Activated CD8-positive, alpha-beta T cell treated with anti-CD3 and anti-CD28 coated beads for 36 hours (primary cell): ENCODE measurements around the gene GOLGA6A. TPM values are rescaled to one million over a fixed set of nuclear protein-coding genes. Genes with fewer than 3 reads are reported as not detected.

Experiments
- ATAC-seq: fragments of 200-7000 bp; cut with Tn5 transposase; one replicate; pipeline ENCODE4 v1.10.0; 2021; ENCODE audit warnings: mild to moderate bottlenecking, moderate library complexity
- CTCF ChIA-PET: fragments of 350-600 bp; sonication (Branson Sonifier 250); formaldehyde crosslinking; loops from one replicate; lab custom pipeline; 2021; ENCODE audit warnings: antibody characterized with exemption; lab: Charles Lee
- POLR2A ChIA-PET: fragments of 350-600 bp; sonication (Branson Sonifier 250); formaldehyde crosslinking; loops from one replicate; lab custom pipeline; 2021; ENCODE audit warnings: antibody characterized with exemption; lab: Charles Lee
- DNase-seq: peaks from one replicate; pipeline ENCODE4 v3.0.0-alpha.2; 2020
- H3K27ac Mint-ChIP-seq: one replicate; pipeline ENCODE4 v1.8.0; 2021; ENCODE audit warnings: mild to moderate bottlenecking, mixed read lengths
- H3K27me3 Mint-ChIP-seq: one replicate; pipeline ENCODE4 v1.8.0; 2021; ENCODE audit warnings: mixed read lengths
- H3K36me3 Mint-ChIP-seq: one replicate; pipeline ENCODE4 v1.8.0; 2021; ENCODE audit warnings: low read depth, mixed read lengths
- H3K4me1 Mint-ChIP-seq: one replicate; pipeline ENCODE4 v1.8.0; 2021; ENCODE audit warnings: low read depth, mixed read lengths
- H3K4me3 Mint-ChIP-seq: one replicate; pipeline ENCODE4 v1.8.0; 2021; ENCODE audit warnings: mild to moderate bottlenecking, moderate library complexity, mixed read lengths
- H3K9me3 Mint-ChIP-seq: one replicate; pipeline ENCODE4 v1.8.0; 2021; ENCODE audit warnings: mixed read lengths
- intact Hi-C: fragments of 100-400 bp; cut with micrococcal nuclease; formaldehyde crosslinking; loops from one replicate; pipeline ENCODE4 v1.10.0; 2022
- total RNA-seq, 2 experiments: library from RNA; stranded (reverse); gene quantifications; one replicate each; pipeline ENCODE4 v1.2.3, GENCODE V29; 2021
- TF ChIP-seq, protein P1 (sequence below): fragments of 200-600 bp; IDR thresholded peaks from one replicate; pipeline ENCODE4 v1.8.0; 2022; ENCODE audit warnings: antibody characterized with exemption, mild to moderate bottlenecking

The GOLGA6A gene
- total RNA-seq, 2 experiments from 2014 or later, result not detected

DNA sequence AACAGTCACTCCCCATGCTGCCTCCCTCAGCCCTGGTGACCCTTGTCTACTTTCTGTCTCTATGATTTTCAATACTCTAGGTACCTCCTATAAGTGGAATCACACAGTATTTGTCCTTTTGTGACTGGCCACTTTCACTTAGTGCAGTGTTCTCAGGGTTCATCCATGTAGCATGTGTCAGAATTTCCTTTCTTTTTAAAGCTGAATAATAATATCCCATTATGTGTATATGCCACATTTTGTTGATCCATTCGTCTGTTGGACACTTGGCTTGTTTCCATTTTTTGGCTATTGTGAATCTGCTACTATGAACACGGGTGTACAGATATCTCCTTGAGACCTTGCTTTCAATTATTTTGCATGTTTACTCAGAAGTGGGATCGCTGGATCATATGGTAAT is 53.7 kb downstream of the GOLGA6A start:
- peaks cover 9% of the 10 kb centered on the region for H3K36me3 Mint-ChIP-seq
- H3K4me3 Mint-ChIP-seq, result no peak overlapping the region
- DNase-seq (no peak), ATAC-seq (no peak)
- TF ChIP-seq, protein P1, sequence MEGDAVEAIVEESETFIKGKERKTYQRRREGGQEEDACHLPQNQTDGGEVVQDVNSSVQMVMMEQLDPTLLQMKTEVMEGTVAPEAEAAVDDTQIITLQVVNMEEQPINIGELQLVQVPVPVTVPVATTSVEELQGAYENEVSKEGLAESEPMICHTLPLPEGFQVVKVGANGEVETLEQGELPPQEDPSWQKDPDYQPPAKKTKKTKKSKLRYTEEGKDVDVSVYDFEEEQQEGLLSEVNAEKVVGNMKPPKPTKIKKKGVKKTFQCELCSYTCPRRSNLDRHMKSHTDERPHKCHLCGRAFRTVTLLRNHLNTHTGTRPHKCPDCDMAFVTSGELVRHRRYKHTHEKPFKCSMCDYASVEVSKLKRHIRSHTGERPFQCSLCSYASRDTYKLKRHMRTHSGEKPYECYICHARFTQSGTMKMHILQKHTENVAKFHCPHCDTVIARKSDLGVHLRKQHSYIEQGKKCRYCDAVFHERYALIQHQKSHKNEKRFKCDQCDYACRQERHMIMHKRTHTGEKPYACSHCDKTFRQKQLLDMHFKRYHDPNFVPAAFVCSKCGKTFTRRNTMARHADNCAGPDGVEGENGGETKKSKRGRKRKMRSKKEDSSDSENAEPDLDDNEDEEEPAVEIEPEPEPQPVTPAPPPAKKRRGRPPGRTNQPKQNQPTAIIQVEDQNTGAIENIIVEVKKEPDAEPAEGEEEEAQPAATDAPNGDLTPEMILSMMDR, result no peak
- no peaks in the 10 kb centered on the region for H3K9me3 Mint-ChIP-seq
- ChIA-PET CTCF (interaction anchor here (1.0 kb wide), 1 partner anchor 20 kb away, joined by 4 read pairs; no protein-coding TSS in a partner anchor), POLR2A (interaction anchor here (1.0 kb wide), 1 partner anchor 18 kb away, joined by 7 read pairs; no protein-coding TSS in a partner anchor)
- no peaks in the 10 kb centered on the region for H3K4me1 Mint-ChIP-seq
- no peak overlapping the region for H3K27ac Mint-ChIP-seq
- H3K27me3 Mint-ChIP-seq, result no peaks in the 10 kb centered on the region
- intact Hi-C loops, result no loop called here

DNA sequence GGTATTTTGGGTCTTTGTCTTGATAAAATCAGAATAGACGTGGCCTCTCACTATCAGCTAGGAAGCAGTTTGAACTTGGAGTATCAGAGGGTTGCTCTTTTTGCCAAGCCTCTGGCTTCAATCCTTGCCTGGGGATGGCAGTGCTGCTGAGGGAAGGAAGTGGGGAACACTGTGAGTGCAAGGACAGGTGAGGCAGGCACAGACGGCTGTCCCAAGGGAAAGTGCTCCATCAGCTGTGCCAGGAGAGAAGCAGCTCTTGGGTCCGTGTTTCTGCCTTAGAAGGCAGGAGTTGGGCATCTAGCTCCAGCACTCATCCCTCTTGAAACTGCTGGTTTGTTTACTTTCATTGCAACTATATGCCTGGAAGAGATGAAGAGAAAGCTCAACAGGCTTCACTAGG is 54.7 kb downstream of the GOLGA6A start:
- H3K27ac Mint-ChIP-seq, result no peak overlapping the region
- ATAC-seq (no peak), DNase-seq (no peak)
- peaks cover 14% of the 10 kb centered on the region for H3K36me3 Mint-ChIP-seq
- no peak overlapping the region for H3K4me3 Mint-ChIP-seq
- CTCF ChIA-PET, result interaction anchor here (0.7 to 1.0 kb wide), 4 partner anchors 9 to 63 kb away, joined by 3 to 4 read pairs (median 4); no protein-coding TSS in a partner anchor
- H3K27me3 Mint-ChIP-seq, result no peaks in the 10 kb centered on the region
- no peaks in the 10 kb centered on the region for H3K9me3 Mint-ChIP-seq
- POLR2A ChIA-PET, result no interaction called here
- intact Hi-C loops, result no loop called here
- TF ChIP-seq, protein P1, result no peak
- no peaks in the 10 kb centered on the region for H3K4me1 Mint-ChIP-seq

DNA sequence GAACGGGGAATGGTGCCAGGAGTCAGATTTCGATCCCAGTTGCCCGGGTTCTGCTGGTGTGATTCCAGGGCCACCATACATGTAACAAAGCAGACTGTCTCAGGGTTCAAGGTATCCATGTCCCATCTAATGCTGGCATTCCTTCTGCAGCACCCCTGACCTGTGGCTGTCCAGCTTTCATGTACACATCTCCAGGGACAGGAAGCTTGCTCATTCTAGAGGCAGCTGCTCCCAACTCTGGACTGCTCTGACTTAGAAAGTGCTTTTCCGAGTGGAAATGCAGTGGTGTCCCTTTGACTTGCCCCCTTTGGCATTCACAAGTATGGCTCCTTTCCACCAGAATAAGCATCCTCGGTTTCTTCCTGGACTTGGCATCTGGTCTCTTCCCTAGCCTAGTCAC is 56.9 kb downstream of the GOLGA6A start:
- Mint-ChIP-seq H3K36me3 (peaks cover 23% of the 10 kb centered on the region), H3K9me3 (no peaks in the 10 kb centered on the region)
- CTCF ChIA-PET, result interaction anchor here (1.2 kb wide), 1 partner anchor 52 kb away, joined by 5 read pairs; no protein-coding TSS in a partner anchor

DNA sequence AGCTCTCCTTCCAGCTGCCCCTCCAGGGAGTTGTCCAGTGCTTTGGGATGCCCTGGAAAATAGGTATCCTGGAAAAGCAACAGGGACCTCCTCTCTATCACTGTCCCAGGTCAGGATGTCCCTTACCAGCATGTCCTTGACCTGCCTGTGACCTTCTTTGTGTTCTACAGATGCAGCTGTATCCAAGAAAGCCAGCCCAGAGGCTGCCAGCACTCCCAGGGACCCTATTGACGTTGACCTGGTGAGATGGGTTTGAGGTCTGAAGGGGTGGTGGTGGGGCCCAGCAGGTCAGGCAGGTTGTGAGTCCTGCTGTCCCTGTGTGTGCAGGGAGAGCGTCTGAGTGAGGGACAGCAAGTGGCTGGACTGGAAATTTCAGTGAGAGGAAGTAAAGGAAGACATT is 57.7 kb downstream of the GOLGA6A start:
- no peak overlapping the region for H3K4me3 Mint-ChIP-seq
- TF ChIP-seq, protein P1, result no peak
- intact Hi-C loops, result no loop called here
- ChIA-PET CTCF (interaction anchor here (1.0 to 1.4 kb wide), 2 partner anchors 13 to 52 kb away, joined by 3 to 7 read pairs; no protein-coding TSS in a partner anchor), POLR2A (no interaction called here)
- ATAC-seq, result no peak
- peaks cover 23% of the 10 kb centered on the region for H3K36me3 Mint-ChIP-seq
- no peak for DNase-seq
- no peak overlapping the region for H3K27ac Mint-ChIP-seq
- no peaks in the 10 kb centered on the region for H3K4me1 Mint-ChIP-seq
- no peaks in the 10 kb centered on the region for H3K27me3 Mint-ChIP-seq
- no peaks in the 10 kb centered on the region for H3K9me3 Mint-ChIP-seq

More for the DNA sequence above, 56.9 kb downstream of the GOLGA6A start:
- intact Hi-C loops, result no loop called here
- no peak overlapping the region for H3K4me3 Mint-ChIP-seq
- H3K4me1 Mint-ChIP-seq, result no peaks in the 10 kb centered on the region
- H3K27ac Mint-ChIP-seq, result no peak overlapping the region
- DNase-seq (no peak), ATAC-seq (no peak)
- TF ChIP-seq, protein P1, result no peak
- POLR2A ChIA-PET, result no interaction called here
- no peaks in the 10 kb centered on the region for H3K27me3 Mint-ChIP-seq

DNA sequence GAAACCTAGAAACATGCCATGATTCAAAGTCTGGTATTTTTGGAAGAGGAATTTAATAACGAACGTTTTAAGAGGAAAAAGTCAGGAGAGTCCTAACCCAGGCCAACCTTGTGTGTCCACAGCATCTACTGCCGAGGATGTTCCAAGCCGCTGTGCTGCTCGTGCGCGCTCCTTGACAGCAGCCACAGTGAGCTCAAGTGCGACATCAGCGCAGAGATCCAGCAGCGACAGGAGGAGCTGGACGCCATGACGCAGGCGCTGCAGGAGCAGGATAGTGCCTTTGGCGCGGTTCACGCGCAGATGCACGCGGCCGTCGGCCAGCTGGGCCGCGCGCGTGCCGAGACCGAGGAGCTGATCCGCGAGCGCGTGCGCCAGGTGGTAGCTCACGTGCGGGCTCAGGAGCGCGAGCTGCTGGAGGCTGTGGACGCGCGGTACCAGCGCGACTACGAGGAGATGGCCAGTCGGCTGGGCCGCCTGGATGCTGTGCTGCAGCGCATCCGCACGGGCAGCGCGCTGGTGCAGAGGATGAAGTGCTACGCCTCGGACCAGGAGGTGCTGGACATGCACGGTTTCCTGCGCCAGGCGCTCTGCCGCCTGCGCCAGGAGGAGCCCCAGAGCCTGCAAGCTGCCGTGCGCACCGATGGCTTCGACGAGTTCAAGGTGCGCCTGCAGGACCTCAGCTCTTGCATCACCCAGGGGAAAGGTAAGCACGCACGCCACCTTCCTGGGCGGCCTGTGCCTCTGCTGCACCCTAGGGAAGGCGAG is 59.5 kb downstream of the GOLGA6A start:
- H3K27ac Mint-ChIP-seq, result no peak overlapping the region
- DNase-seq (no peak), ATAC-seq (no peak)
- ChIA-PET CTCF (no interaction called here), POLR2A (no interaction called here)
- no peaks in the 10 kb centered on the region for H3K27me3 Mint-ChIP-seq
- no peak overlapping the region for H3K4me3 Mint-ChIP-seq
- no peaks in the 10 kb centered on the region for H3K9me3 Mint-ChIP-seq
- no peaks in the 10 kb centered on the region for H3K4me1 Mint-ChIP-seq
- peaks cover 23% of the 10 kb centered on the region for H3K36me3 Mint-ChIP-seq
- intact Hi-C loops, result no loop called here
- TF ChIP-seq, protein P1, result no peak
